NT2/D1 (cell line): ENCODE data around the gene ZNF43.

Experiments used
- DNase-seq: peaks from one replicate; pipeline ENCODE4 v3.0.0-alpha.2; 2011; ENCODE audit warnings: low read depth, low spot score
- H3K27me3 ChIP-seq: 2 replicates; pipeline ENCODE4 v1.6.0; 2011; ENCODE audit warnings: mild to moderate bottlenecking; ENCODE audit not compliant: insufficient read length, insufficient read depth
- H3K36me3 ChIP-seq: 2 replicates; pipeline ENCODE4 v1.6.1; 2011; ENCODE audit warnings: mild to moderate bottlenecking, low read length, mixed read lengths; ENCODE audit not compliant: insufficient read depth, insufficient read length
- H3K4me1 ChIP-seq: 2 replicates; pipeline ENCODE4 v1.5.1; 2011; ENCODE audit not compliant: insufficient read depth, insufficient read length
- H3K4me3 ChIP-seq: 2 replicates; pipeline ENCODE4 v1.5.1; 2011; ENCODE audit warnings: low read depth; ENCODE audit not compliant: insufficient read length
- H3K9ac ChIP-seq: 2 replicates; pipeline ENCODE4 v1.6.0; 2011; ENCODE audit warnings: low read depth; ENCODE audit not compliant: insufficient read length
- H3K9me3 ChIP-seq: 2 replicates; pipeline ENCODE4 v1.5.1; 2011; ENCODE audit warnings: mild to moderate bottlenecking, low read length; ENCODE audit not compliant: insufficient read depth
- SUZ12 ChIP-seq: IDR thresholded peaks from 2 replicates; pipeline ENCODE4 v1.6.1; 2011; ENCODE audit not compliant: insufficient read length, insufficient read depth; ENCODE audit errors: extremely low read depth
- YY1 ChIP-seq: IDR thresholded peaks from 2 replicates; pipeline ENCODE4 v1.6.1; 2011; ENCODE audit not compliant: insufficient read length, insufficient read depth
- ZNF274 ChIP-seq: IDR thresholded peaks from 2 replicates; pipeline ENCODE4 v1.6.1; 2011; ENCODE audit warnings: mild to moderate bottlenecking, low read depth, low read length

The ZNF43 gene

GRCh38 chr19:21839976-21840375 is 4.0 kb upstream of the ZNF43 start:
- no peak overlapping the region for H3K4me3 ChIP-seq
- TF ChIP-seq YY1 (no peak), SUZ12 (no peak), ZNF274 (no peak)
- H3K9me3 ChIP-seq: no peaks in the 10 kb centered on the region
- H3K27me3 ChIP-seq: no peaks in the 10 kb centered on the region
- H3K36me3 ChIP-seq: peaks cover 69% of the 10 kb centered on the region
- DNase-seq: no peak
- H3K4me1 ChIP-seq: no peaks in the 10 kb centered on the region
- no peak overlapping the region for H3K9ac ChIP-seq

GRCh38 chr19:21838646-21839045 is 2.7 kb upstream of the ZNF43 start:
- H3K27me3 ChIP-seq: no peaks in the 10 kb centered on the region
- DNase-seq: no peak
- H3K4me1 ChIP-seq: no peaks in the 10 kb centered on the region
- no peak overlapping the region for H3K4me3 ChIP-seq
- H3K36me3 ChIP-seq: peaks cover 57% of the 10 kb centered on the region
- H3K9ac ChIP-seq: no peak overlapping the region
- H3K9me3 ChIP-seq: no peaks in the 10 kb centered on the region
- TF ChIP-seq ZNF274: no peak
- TF ChIP-seq YY1: no peak
- TF ChIP-seq SUZ12: no peak

- H3K4me1 ChIP-seq: no peaks in the 10 kb centered on the region
- no peak for DNase-seq
- TF ChIP-seq ZNF274 (no peak), YY1 (no peak), SUZ12 (no peak)
- H3K4me3 ChIP-seq: peak overlapping the region; percentile 83
- peaks cover 29% of the 10 kb centered on the region for H3K36me3 ChIP-seq
- H3K27me3 ChIP-seq: no peaks in the 10 kb centered on the region
- H3K9me3 ChIP-seq: no peaks in the 10 kb centered on the region
- peak overlapping the region; percentile 99 for H3K9ac ChIP-seq
These were observed 563 bp downstream of the ZNF43 start for GRCh38 chr19:21835429-21835809.

- H3K36me3 ChIP-seq: peaks cover 17% of the 10 kb centered on the region
- no peaks in the 10 kb centered on the region for H3K4me1 ChIP-seq
- no peaks in the 10 kb centered on the region for H3K9me3 ChIP-seq
- no peak overlapping the region for H3K9ac ChIP-seq
- no peak for DNase-seq
- TF ChIP-seq YY1 (no peak), SUZ12 (no peak), ZNF274 (no peak)
- no peaks in the 10 kb centered on the region for H3K27me3 ChIP-seq
- H3K4me3 ChIP-seq: no peak overlapping the region
These were observed 2.2 kb downstream of the ZNF43 start for GRCh38 chr19:21833733-21834132.

- no peaks in the 10 kb centered on the region for H3K4me1 ChIP-seq
- no peak overlapping the region for H3K4me3 ChIP-seq
- TF ChIP-seq SUZ12: no peak
- no peak for TF ChIP-seq YY1
- TF ChIP-seq ZNF274: no peak
- DNase-seq: no peak
- peaks cover 46% of the 10 kb centered on the region for H3K36me3 ChIP-seq
- no peaks in the 10 kb centered on the region for H3K9me3 ChIP-seq
- no peak overlapping the region for H3K9ac ChIP-seq
- H3K27me3 ChIP-seq: no peaks in the 10 kb centered on the region
These were observed 11.3 kb downstream of the ZNF43 start for GRCh38 chr19:21824679-21825078.

GRCh38 chr19:21823224-21823623 is 12.8 kb downstream of the ZNF43 start:
- Histone ChIP-seq H3K27me3 (no peaks in the 10 kb centered on the region), H3K4me1 (no peaks in the 10 kb centered on the region), H3K9ac (no peak overlapping the region), H3K4me3 (no peak overlapping the region), H3K36me3 (peaks cover 59% of the 10 kb centered on the region), H3K9me3 (0 out of 2 replicates have a peak, but pooled peaks cover 5% of the 10 kb centered on the region)
- DNase-seq: no peak
- TF ChIP-seq SUZ12: no peak
- TF ChIP-seq YY1: no peak
- no peak for TF ChIP-seq ZNF274

- Histone ChIP-seq H3K36me3 (peaks cover 99% of the 10 kb centered on the region), H3K4me3 (no peak overlapping the region), H3K4me1 (no peaks in the 10 kb centered on the region), H3K9me3 (peaks cover 95% of the 10 kb centered on the region), H3K27me3 (no peaks in the 10 kb centered on the region), H3K9ac (no peak overlapping the region)
- no peak for TF ChIP-seq SUZ12
- no peak for TF ChIP-seq YY1
- TF ChIP-seq ZNF274: no peak
- no peak for DNase-seq
These were observed 23.5 kb downstream of the ZNF43 start for GRCh38 chr19:21812448-21812847.
